ENCODE measurements around the gene PTBP2.

Gene PTBP2

DNA sequence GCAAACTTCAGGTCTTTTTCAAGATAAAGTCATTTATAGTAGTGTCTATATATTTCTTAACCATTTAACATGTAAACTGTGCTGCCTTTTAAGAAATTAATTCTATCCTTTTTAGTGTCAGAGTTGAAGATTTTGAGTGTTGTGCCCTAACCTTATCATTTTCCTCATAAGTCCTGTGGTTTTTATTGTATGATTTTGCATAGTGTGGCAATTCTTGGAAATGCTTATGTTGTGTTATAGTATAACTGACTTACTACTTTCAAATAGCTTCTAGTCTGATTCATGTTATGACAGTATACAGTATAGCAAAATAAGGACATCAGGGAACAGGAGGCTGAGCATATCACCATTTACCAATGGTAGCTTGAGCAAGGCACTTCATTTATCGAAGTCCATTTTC, 99.1 kb downstream of the PTBP2 start:
- Histone ChIP-seq H3K4me1 (ENCODE audit: insufficient read depth, insufficient read length) (no peaks in the 10 kb centered on the region), H3K9ac (ENCODE audit: insufficient read length, low read depth) (no peak overlapping the region), H3K9me3 (ENCODE audit: insufficient read depth, low read length) (no peaks in the 10 kb centered on the region), H3K27me3 (ENCODE audit: insufficient read depth, insufficient read length) (no peaks in the 10 kb centered on the region), H3K36me3 (ENCODE audit: insufficient read depth, insufficient read length, low read length) (peaks cover 8% of the 10 kb centered on the region), H3K4me3 (ENCODE audit: insufficient read length, low read depth) (no peak overlapping the region)
- DNase-seq (ENCODE audit: low read depth, low spot score) = no peak
- TF ChIP-seq ZNF274 (IDR thresholded peaks at IDR 0.05; ENCODE audit: low read depth, low read length) = no peak

DNA sequence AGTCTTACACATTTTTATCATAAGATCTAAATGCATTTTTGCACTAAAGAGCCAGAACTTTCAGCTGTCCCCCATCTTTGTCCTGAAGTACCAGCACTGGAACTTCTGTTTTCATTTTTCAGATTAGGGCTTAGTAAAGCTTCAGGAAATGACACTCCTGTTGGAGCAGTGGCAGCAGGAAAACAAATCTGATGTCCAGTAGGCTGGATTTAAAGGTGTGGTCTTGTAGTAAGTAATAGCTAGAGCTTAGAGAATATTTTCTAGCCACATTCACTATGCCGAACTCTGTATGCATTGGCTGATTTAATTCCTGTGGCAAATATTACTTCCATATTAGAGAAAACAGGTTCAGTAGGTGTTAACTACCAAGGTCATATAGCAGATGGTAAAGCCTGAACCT, 103.6 kb downstream of the PTBP2 start:
- TF ChIP-seq ZNF274 (IDR thresholded peaks at IDR 0.05; ENCODE audit: low read depth, low read length) (no peak), SUZ12 (IDR thresholded peaks at IDR 0.05; ENCODE audit: extremely low read depth, insufficient read depth, insufficient read length) (no peak), YY1 (IDR thresholded peaks at IDR 0.05; ENCODE audit: insufficient read depth, insufficient read length) (no peak)
- DNase-seq (ENCODE audit: low read depth, low spot score) = no peak
- no peaks in the 10 kb centered on the region for H3K36me3 ChIP-seq (ENCODE audit: insufficient read depth, insufficient read length, low read length)
- no peak overlapping the region for H3K9ac ChIP-seq (ENCODE audit: insufficient read length, low read depth)
- no peaks in the 10 kb centered on the region for H3K9me3 ChIP-seq (ENCODE audit: insufficient read depth, low read length)
- no peaks in the 10 kb centered on the region for H3K4me1 ChIP-seq (ENCODE audit: insufficient read depth, insufficient read length)
- H3K27me3 ChIP-seq (ENCODE audit: insufficient read depth, insufficient read length) = no peaks in the 10 kb centered on the region
- no peak overlapping the region for H3K4me3 ChIP-seq (ENCODE audit: insufficient read length, low read depth)

- no peak overlapping the region for H3K9ac ChIP-seq (ENCODE audit: insufficient read length, low read depth)
- no peak overlapping the region for H3K4me3 ChIP-seq (ENCODE audit: insufficient read length, low read depth)
- no peaks in the 10 kb centered on the region for H3K36me3 ChIP-seq (ENCODE audit: insufficient read depth, insufficient read length, low read length)
- no peaks in the 10 kb centered on the region for H3K27me3 ChIP-seq (ENCODE audit: insufficient read depth, insufficient read length)
- no peaks in the 10 kb centered on the region for H3K9me3 ChIP-seq (ENCODE audit: insufficient read depth, low read length)
- DNase-seq (ENCODE audit: low read depth, low spot score) = no peak
- TF ChIP-seq YY1 (IDR thresholded peaks at IDR 0.05; ENCODE audit: insufficient read depth, insufficient read length) (no peak), SUZ12 (IDR thresholded peaks at IDR 0.05; ENCODE audit: extremely low read depth, insufficient read depth, insufficient read length) (no peak), ZNF274 (IDR thresholded peaks at IDR 0.05; ENCODE audit: low read depth, low read length) (no peak)
- no peaks in the 10 kb centered on the region for H3K4me1 ChIP-seq (ENCODE audit: insufficient read depth, insufficient read length)
Observed at GRCh38 chr1:96825950-96826576, 104.5 kb downstream of the PTBP2 start.

DNA sequence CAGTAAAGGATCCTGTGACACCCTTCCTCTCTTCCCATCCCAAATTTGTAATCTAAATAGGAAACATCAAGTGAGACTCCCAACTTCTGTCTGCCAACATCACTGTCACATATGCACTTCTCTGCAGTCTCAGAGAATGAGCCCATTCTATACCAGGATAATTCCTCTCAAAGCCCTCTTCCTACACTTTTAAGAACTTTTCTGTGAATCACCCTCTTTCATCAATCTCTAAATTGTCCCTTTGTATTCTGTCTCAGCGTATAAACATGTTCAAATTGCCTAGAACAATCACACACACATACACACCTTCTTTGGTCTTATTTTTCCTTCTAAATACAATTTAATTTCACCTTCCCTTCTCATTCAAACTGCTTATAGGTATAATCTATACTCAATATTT, 111.8 kb downstream of the PTBP2 start:
- DNase-seq (ENCODE audit: low read depth, low spot score) = no peak
- no peak overlapping the region for H3K9ac ChIP-seq (ENCODE audit: insufficient read length, low read depth)
- no peaks in the 10 kb centered on the region for H3K27me3 ChIP-seq (ENCODE audit: insufficient read depth, insufficient read length)
- no peak overlapping the region for H3K4me3 ChIP-seq (ENCODE audit: insufficient read length, low read depth)
- no peaks in the 10 kb centered on the region for H3K36me3 ChIP-seq (ENCODE audit: insufficient read depth, insufficient read length, low read length)
- no peaks in the 10 kb centered on the region for H3K4me1 ChIP-seq (ENCODE audit: insufficient read depth, insufficient read length)
- no peak for TF ChIP-seq SUZ12 (IDR thresholded peaks at IDR 0.05; ENCODE audit: extremely low read depth, insufficient read depth, insufficient read length)
- no peak for TF ChIP-seq ZNF274 (IDR thresholded peaks at IDR 0.05; ENCODE audit: low read depth, low read length)
- TF ChIP-seq YY1 (IDR thresholded peaks at IDR 0.05; ENCODE audit: insufficient read depth, insufficient read length) = no peak
- H3K9me3 ChIP-seq (ENCODE audit: insufficient read depth, low read length) = no peaks in the 10 kb centered on the region

GRCh38 chr1:96834986-96835385, 113.4 kb downstream of the PTBP2 start:
- Histone ChIP-seq H3K9me3 (ENCODE audit: insufficient read depth, low read length) (no peaks in the 10 kb centered on the region), H3K4me3 (ENCODE audit: insufficient read length, low read depth) (no peak overlapping the region), H3K9ac (ENCODE audit: insufficient read length, low read depth) (no peak overlapping the region), H3K27me3 (ENCODE audit: insufficient read depth, insufficient read length) (no peaks in the 10 kb centered on the region), H3K4me1 (ENCODE audit: insufficient read depth, insufficient read length) (no peaks in the 10 kb centered on the region), H3K36me3 (ENCODE audit: insufficient read depth, insufficient read length, low read length) (no peaks in the 10 kb centered on the region)
- no peak for TF ChIP-seq SUZ12 (IDR thresholded peaks at IDR 0.05; ENCODE audit: extremely low read depth, insufficient read depth, insufficient read length)
- TF ChIP-seq ZNF274 (IDR thresholded peaks at IDR 0.05; ENCODE audit: low read depth, low read length) = no peak
- DNase-seq (ENCODE audit: low read depth, low spot score) = no peak

GRCh38 chr1:96837057-96837780, 115.6 kb downstream of the PTBP2 start:
- TF ChIP-seq YY1 (IDR thresholded peaks at IDR 0.05; ENCODE audit: insufficient read depth, insufficient read length) (no peak), SUZ12 (IDR thresholded peaks at IDR 0.05; ENCODE audit: extremely low read depth, insufficient read depth, insufficient read length) (no peak), ZNF274 (IDR thresholded peaks at IDR 0.05; ENCODE audit: low read depth, low read length) (no peak)
- H3K36me3 ChIP-seq (ENCODE audit: insufficient read depth, insufficient read length, low read length) = no peaks in the 10 kb centered on the region
- no peak for DNase-seq (ENCODE audit: low read depth, low spot score)

DNA sequence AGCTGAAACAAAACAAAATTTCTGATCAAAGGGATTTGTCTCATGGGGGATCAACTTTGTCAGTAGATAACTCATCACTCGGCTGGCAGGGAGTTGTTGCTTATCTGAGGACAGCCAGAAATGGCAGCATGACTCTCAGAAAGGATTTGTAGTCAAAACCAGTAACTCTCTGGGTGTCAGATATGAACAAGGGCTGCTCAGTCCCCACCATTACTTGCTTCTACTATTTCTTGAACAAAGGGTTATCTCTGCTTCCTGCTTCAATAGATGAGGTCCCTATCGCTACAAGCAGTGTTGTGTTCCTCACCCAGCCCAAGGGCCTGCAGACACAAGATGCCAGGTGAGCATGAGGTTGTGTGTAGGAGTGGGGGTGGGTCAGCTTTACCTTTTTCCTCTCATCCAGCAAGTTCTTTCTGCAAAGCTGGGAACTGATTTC, 116.2 kb downstream of the PTBP2 start:
- TF ChIP-seq ZNF274 (IDR thresholded peaks at IDR 0.05; ENCODE audit: low read depth, low read length) = no peak
- TF ChIP-seq YY1 (IDR thresholded peaks at IDR 0.05; ENCODE audit: insufficient read depth, insufficient read length) = no peak
- TF ChIP-seq SUZ12 (IDR thresholded peaks at IDR 0.05; ENCODE audit: extremely low read depth, insufficient read depth, insufficient read length) = no peak
- Histone ChIP-seq H3K36me3 (ENCODE audit: insufficient read depth, insufficient read length, low read length) (no peaks in the 10 kb centered on the region), H3K4me3 (ENCODE audit: insufficient read length, low read depth) (no peak overlapping the region), H3K4me1 (ENCODE audit: insufficient read depth, insufficient read length) (no peaks in the 10 kb centered on the region), H3K27me3 (ENCODE audit: insufficient read depth, insufficient read length) (no peaks in the 10 kb centered on the region), H3K9ac (ENCODE audit: insufficient read length, low read depth) (no peak overlapping the region), H3K9me3 (ENCODE audit: insufficient read depth, low read length) (no peaks in the 10 kb centered on the region)
- DNase-seq (ENCODE audit: low read depth, low spot score) = no peak

More at GRCh38 chr1:96837057-96837780, 115.6 kb downstream of the PTBP2 start:
- no peak overlapping the region for H3K9ac ChIP-seq (ENCODE audit: insufficient read length, low read depth)
- H3K27me3 ChIP-seq (ENCODE audit: insufficient read depth, insufficient read length) = no peaks in the 10 kb centered on the region
- H3K9me3 ChIP-seq (ENCODE audit: insufficient read depth, low read length) = no peaks in the 10 kb centered on the region
- H3K4me3 ChIP-seq (ENCODE audit: insufficient read length, low read depth) = no peak overlapping the region
- no peaks in the 10 kb centered on the region for H3K4me1 ChIP-seq (ENCODE audit: insufficient read depth, insufficient read length)

Measured in NT2/D1 (cell line).